KMS-11 (cell line): ENCODE data around the gene DPEP1.
"Not testable (repeated sequence)": the region's sequence is repeated elsewhere in the genome, so short reads cannot be mapped to it uniquely, and the experiment has no call there.

ENCODE experiments used
- H2AFZ ChIP-seq: fragments of 200-600 bp; sonication (generic); 2 replicates; pipeline ENCODE4 v1.6.1; 2016; ENCODE audit warnings: antibody characterized with exemption, mixed run types, low read depth
- H3K27ac ChIP-seq: fragments of 200-600 bp; sonication (generic); 2 replicates; pipeline ENCODE4 v1.6.1; 2016; ENCODE audit warnings: mild to moderate bottlenecking, mixed run types
- H3K27me3 ChIP-seq: fragments of 200-600 bp; sonication (generic); 2 replicates; pipeline ENCODE4 v1.6.1; 2017; ENCODE audit warnings: mild to moderate bottlenecking, low read depth, mixed run types, moderate library complexity; ENCODE audit not compliant: insufficient read depth
- H3K36me3 ChIP-seq: fragments of 200-600 bp; sonication (generic); 2 replicates; pipeline ENCODE4 v1.6.1; 2017; ENCODE audit warnings: mild to moderate bottlenecking, mixed run types; ENCODE audit not compliant: insufficient read depth
- H3K4me1 ChIP-seq: fragments of 200-600 bp; sonication (generic); 2 replicates; pipeline ENCODE4 v1.6.1; 2016; ENCODE audit warnings: mild to moderate bottlenecking, low read depth, mixed run types; ENCODE audit not compliant: poor library complexity, severe bottlenecking
- H3K4me2 ChIP-seq: fragments of 200-600 bp; sonication (generic); 2 replicates; pipeline ENCODE4 v1.7.0; 2016; ENCODE audit warnings: mild to moderate bottlenecking, mixed run types
- H3K4me3 ChIP-seq: fragments of 200-600 bp; sonication (generic); IDR thresholded peaks from 2 replicates; pipeline ENCODE4 v1.6.1; 2017; ENCODE audit warnings: low read depth, low read length, mixed read lengths; ENCODE audit not compliant: insufficient read depth
- H3K79me2 ChIP-seq: fragments of 200-600 bp; sonication (generic); 2 replicates; pipeline ENCODE4 v1.6.1; 2016; ENCODE audit warnings: low read depth, mixed run types; ENCODE audit not compliant: insufficient read depth
- H3K9ac ChIP-seq: fragments of 200-600 bp; sonication (generic); 2 replicates; pipeline ENCODE4 v1.6.1; 2016; ENCODE audit warnings: mild to moderate bottlenecking, mixed run types
- H4K20me1 ChIP-seq: fragments of 200-600 bp; sonication (generic); 2 replicates; pipeline ENCODE4 v1.6.1; 2016; ENCODE audit warnings: mild to moderate bottlenecking, mixed run types; ENCODE audit not compliant: insufficient read depth
- TF ChIP-seq, protein P1 (sequence below): fragments of 200-600 bp; sonication (generic); conservative IDR thresholded peaks from 2 replicates; pipeline ENCODE4 v1.6.1; 2017; ENCODE audit warnings: low read depth, mild to moderate bottlenecking, antibody characterized with exemption, low read length, moderate library complexity, mixed read lengths

Gene DPEP1

DNA sequence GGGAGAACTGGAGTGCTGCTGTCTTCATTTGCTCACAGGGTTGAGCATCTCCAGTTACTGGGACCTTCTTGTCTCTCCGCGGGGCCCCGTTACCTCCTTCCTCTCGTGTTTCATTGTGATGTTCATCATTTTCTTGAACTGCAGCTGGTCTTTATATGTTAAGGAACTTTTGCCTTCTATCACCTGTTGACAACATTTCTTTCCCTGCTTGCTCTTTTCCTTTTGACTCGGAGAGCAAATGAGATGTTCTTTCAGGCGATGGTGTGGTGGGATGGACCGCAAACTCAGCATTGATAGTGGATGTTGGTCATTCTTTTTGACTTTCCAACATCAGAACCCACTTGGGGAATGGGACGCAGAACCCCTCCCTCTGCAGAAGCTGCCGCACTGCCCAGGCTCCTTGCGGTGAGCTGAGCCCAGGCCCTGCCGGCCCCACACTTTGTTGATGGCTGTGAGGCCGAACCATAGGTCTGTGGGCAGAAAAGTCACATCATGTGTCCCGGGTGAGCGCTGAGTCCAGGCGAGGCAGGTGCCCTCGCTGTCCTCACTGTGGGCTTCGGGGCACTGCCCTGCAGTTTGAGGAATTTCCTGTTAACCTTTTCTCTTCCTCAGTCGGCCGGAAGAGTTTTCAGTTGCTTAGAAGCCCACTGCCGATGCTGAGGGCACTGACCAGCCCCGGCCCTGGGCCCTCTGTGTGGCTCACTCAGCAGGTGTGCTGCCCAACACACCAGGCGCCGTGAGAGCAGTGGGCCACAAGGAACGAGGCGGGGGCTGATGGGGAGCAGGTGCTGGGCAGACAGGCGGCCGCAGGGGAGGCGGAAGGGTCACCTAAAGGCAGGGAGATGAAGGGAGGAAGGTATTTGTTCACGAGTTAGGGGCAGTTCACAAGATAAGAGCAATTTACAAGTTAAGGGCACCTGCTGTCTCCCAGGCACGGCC is 45.5 kb upstream of the DPEP1 start:
- H4K20me1 ChIP-seq: peaks cover 16% of the 10 kb centered on the region; the same call in 1 of the 2 replicates
- H3K27ac ChIP-seq: no peak overlapping the region
- H3K36me3 ChIP-seq: peaks cover 10% of the 10 kb centered on the region; the same call in 1 of the 2 replicates
- H3K4me1 ChIP-seq: peaks cover 4% of the 10 kb centered on the region
- no peak overlapping the region for H3K4me3 ChIP-seq
- TF ChIP-seq, protein P1, sequence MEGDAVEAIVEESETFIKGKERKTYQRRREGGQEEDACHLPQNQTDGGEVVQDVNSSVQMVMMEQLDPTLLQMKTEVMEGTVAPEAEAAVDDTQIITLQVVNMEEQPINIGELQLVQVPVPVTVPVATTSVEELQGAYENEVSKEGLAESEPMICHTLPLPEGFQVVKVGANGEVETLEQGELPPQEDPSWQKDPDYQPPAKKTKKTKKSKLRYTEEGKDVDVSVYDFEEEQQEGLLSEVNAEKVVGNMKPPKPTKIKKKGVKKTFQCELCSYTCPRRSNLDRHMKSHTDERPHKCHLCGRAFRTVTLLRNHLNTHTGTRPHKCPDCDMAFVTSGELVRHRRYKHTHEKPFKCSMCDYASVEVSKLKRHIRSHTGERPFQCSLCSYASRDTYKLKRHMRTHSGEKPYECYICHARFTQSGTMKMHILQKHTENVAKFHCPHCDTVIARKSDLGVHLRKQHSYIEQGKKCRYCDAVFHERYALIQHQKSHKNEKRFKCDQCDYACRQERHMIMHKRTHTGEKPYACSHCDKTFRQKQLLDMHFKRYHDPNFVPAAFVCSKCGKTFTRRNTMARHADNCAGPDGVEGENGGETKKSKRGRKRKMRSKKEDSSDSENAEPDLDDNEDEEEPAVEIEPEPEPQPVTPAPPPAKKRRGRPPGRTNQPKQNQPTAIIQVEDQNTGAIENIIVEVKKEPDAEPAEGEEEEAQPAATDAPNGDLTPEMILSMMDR: no peak
- H3K27me3 ChIP-seq: no peaks in the 10 kb centered on the region
- H2AFZ ChIP-seq: no peak overlapping the region
- H3K9ac ChIP-seq: no peak overlapping the region
- no peak overlapping the region for H3K4me2 ChIP-seq
- H3K79me2 ChIP-seq: 0 out of 2 replicates have a peak, but pooled peaks cover 1% of the 10 kb centered on the region

DNA sequence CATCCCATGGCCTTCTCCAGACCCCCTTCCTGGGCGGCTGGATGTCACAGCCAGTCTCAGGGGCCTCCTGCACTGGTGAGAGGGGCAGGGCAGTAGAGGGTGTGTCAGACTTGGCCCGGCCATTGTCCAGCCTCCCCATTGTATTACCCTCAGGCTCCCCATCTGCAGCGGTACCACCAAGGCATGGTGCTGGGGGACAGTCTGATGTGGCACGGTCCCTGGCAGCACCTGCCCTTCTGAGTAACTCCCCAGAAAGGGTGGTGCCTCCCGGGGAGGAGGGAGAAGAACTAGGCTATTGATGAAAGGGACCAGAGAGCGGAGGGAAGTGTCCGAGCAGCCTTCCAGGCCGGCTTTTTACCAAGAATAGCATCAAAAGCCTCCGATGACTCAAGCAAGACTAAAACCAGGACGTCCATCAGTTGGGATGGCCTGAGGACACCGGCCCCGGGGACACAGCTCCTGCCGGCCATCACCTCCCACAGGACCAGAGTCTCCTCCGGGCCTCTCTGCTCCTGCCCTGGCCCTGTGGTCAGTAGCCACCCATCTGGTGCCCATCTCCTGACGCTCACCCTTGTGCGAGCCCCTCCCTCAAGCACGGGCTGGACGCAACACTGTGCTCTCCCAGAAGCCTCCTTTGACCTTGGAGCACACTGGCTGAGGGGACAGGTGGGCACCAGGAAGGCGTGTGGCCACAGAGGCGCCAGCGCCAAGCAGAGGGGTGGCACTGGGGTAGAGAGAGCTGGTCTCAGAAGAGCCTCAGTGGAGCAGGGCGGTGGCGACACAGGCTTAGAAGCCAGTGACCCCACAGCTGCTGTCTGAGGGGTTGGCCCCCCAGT is 43.7 kb upstream of the DPEP1 start:
- Histone ChIP-seq H3K4me1 (peaks cover 7% of the 10 kb centered on the region), H3K4me3 (no peak overlapping the region), H3K79me2 (no peaks in the 10 kb centered on the region), H3K9ac (no peak overlapping the region), H3K27me3 (no peaks in the 10 kb centered on the region), H2AFZ (no peak overlapping the region), H3K27ac (no peak overlapping the region), H3K4me2 (no peak overlapping the region), H4K20me1 (no peaks in the 10 kb centered on the region), H3K36me3 (no peaks in the 10 kb centered on the region)
- TF ChIP-seq, protein P1: no peak

DNA sequence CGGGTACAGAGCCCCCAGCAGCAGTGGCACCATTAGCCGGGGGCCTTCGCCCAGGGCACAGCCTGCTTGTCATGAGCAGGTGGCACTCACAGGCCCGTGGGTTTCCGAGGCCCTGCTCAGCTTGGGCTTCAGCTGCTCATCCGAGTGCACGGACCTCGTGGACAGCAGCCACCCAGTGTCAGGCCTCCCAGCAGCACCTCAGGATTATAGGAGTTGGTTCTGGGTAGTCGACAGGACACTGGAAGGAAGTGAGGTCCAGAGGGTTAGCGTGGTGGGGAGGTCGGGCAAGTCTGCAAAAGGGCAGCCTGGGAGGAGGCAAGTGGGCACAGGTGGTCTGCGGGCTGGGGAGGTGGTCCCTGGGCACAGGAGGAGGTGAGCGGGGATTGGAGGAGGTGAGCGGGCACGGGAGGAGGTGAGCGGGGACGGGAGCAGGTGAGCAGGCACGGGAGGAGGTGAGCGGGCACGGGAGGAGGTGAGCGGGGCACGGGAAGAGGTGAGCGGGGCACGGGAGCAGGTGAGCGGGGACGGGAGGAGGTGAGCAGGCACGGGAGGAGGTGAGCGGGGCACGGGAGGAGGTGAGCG is 43.0 kb upstream of the DPEP1 start:
- no peak overlapping the region for H3K4me2 ChIP-seq
- no peak overlapping the region for H3K27ac ChIP-seq
- no peaks in the 10 kb centered on the region for H4K20me1 ChIP-seq
- peaks cover 7% of the 10 kb centered on the region for H3K4me1 ChIP-seq
- H3K27me3 ChIP-seq: no peaks in the 10 kb centered on the region
- H2AFZ ChIP-seq: no peak overlapping the region
- H3K9ac ChIP-seq: no peak overlapping the region
- TF ChIP-seq, protein P1: no peak
- H3K36me3 ChIP-seq: no peaks in the 10 kb centered on the region
- H3K79me2 ChIP-seq: no peaks in the 10 kb centered on the region
- H3K4me3 ChIP-seq: no peak overlapping the region

DNA sequence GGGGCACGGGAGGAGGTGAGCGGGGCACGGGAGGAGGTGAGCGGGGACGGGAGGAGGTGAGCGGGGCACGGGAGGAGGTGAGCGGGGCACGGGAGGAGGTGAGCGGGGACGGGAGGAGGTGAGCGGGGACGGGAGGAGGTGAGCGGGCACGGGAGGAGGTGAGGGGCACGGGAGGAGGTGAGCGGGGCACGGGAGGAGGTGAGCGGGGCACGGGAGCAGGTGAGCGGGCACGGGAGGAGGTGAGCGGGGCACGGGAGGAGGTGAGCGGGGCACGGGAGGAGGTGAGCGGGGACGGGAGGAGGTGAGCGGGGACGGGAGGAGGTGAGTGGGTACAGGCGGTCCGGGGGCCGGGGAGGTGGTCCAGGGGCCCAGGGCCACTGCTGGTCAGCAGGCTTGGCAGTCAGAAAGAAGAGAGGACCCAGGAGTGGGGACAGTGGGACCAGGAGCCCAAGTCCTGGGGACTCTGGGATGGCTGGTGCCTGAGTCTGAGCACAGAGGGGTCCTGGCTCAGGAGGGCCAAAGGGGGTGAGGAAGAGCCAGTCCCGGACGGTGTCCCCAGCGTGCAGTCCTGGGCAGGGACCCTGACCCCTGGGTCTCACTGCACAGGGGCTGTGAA is 42.4 kb upstream of the DPEP1 start:
- H3K27me3 ChIP-seq, H3K4me1 ChIP-seq, H3K4me2 ChIP-seq, H3K9ac ChIP-seq, H4K20me1 ChIP-seq, H3K4me3 ChIP-seq, H2AFZ ChIP-seq, H3K27ac ChIP-seq, H3K36me3 ChIP-seq, H3K79me2 ChIP-seq: not testable (repeated sequence)
